Activated CD8-positive, alpha-beta T cell treated with anti-CD3 and anti-CD28 coated beads for 36 hours (primary cell): ENCODE measurements around the gene NDUFB5. TPM values are rescaled to one million over a fixed set of nuclear protein-coding genes. Genes with fewer than 3 reads are reported as not detected.

Experiments
- ATAC-seq: fragments of 200-7000 bp; cut with Tn5 transposase; one replicate; pipeline ENCODE4 v1.10.0; 2021; ENCODE audit warnings: mild to moderate bottlenecking, moderate library complexity
- CTCF ChIA-PET: fragments of 350-600 bp; sonication (Branson Sonifier 250); formaldehyde crosslinking; loops from one replicate; lab custom pipeline; 2021; ENCODE audit warnings: antibody characterized with exemption; lab: Charles Lee
- POLR2A ChIA-PET: fragments of 350-600 bp; sonication (Branson Sonifier 250); formaldehyde crosslinking; loops from one replicate; lab custom pipeline; 2021; ENCODE audit warnings: antibody characterized with exemption; lab: Charles Lee
- DNase-seq: peaks from one replicate; pipeline ENCODE4 v3.0.0-alpha.2; 2020
- H3K27ac Mint-ChIP-seq: one replicate; pipeline ENCODE4 v1.8.0; 2021; ENCODE audit warnings: mild to moderate bottlenecking, mixed read lengths
- H3K27me3 Mint-ChIP-seq: one replicate; pipeline ENCODE4 v1.8.0; 2021; ENCODE audit warnings: mixed read lengths
- H3K36me3 Mint-ChIP-seq: one replicate; pipeline ENCODE4 v1.8.0; 2021; ENCODE audit warnings: low read depth, mixed read lengths
- H3K4me1 Mint-ChIP-seq: one replicate; pipeline ENCODE4 v1.8.0; 2021; ENCODE audit warnings: low read depth, mixed read lengths
- H3K4me3 Mint-ChIP-seq: one replicate; pipeline ENCODE4 v1.8.0; 2021; ENCODE audit warnings: mild to moderate bottlenecking, moderate library complexity, mixed read lengths
- H3K9me3 Mint-ChIP-seq: one replicate; pipeline ENCODE4 v1.8.0; 2021; ENCODE audit warnings: mixed read lengths
- intact Hi-C: fragments of 100-400 bp; cut with micrococcal nuclease; formaldehyde crosslinking; loops from one replicate; pipeline ENCODE4 v1.10.0; 2022
- total RNA-seq, 2 experiments: library from RNA; stranded (reverse); gene quantifications; one replicate each; pipeline ENCODE4 v1.2.3, GENCODE V29; 2021
- TF ChIP-seq, protein P1 (sequence below): fragments of 200-600 bp; IDR thresholded peaks from one replicate; pipeline ENCODE4 v1.8.0; 2022; ENCODE audit warnings: antibody characterized with exemption, mild to moderate bottlenecking

The NDUFB5 gene
- 100 to 1,000 TPM; 110 to 113 TPM for total RNA-seq

DNA sequence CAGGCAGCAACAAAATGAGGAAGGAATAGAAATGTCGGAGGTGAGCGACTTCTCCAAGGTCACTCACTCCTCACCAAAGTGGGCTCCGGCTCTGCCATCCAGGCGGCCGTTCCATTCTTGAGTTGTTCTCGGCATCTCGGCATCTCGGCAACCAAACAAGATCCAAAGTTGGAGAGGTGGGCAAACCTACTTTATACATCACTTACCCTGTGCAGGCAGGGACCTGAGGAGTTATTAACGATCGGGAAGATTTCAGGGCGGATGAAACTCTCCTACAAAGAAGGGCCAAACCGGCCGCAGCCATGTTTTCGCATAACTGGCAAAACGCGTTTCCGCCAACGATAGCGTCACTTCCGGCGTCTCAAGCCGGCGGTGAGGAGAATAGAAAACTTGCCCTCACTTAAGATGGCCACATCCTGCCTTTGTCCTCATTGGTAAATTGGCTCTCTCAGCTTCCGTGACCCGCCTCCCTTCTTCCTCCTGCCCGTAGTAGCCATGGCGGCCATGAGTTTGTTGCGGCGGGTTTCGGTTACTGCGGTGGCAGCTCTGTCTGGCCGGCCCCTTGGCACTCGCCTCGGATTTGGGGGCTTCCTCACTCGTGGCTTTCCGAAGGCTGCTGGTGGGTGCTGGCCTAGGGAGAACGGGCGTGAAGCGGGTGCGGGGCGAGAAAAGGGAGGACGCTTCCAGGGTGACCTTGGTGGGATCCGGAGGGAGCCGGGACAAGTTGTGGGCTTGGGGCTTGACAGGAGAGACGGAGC, at the start of gene NDUFB5, which contains the start of gene MRPL47:
TSS of gene NDUFB5 (plus strand) at position 474 of the 758 bp plus-strand sequence. CDS start at position 496, 22 bp downstream.
TSS of gene MRPL47 (minus strand) at position 318 of the 758 bp plus-strand sequence. CDS start at position 304, 14 bp downstream.
- POLR2A ChIA-PET = interaction anchor here (0.7 to 1.4 kb wide), 11 partner anchors 17 to 1000 kb away, joined by 3 to 6 read pairs (median 3); partner anchors contain the start of genes USP13 and ZMAT3

DNA sequence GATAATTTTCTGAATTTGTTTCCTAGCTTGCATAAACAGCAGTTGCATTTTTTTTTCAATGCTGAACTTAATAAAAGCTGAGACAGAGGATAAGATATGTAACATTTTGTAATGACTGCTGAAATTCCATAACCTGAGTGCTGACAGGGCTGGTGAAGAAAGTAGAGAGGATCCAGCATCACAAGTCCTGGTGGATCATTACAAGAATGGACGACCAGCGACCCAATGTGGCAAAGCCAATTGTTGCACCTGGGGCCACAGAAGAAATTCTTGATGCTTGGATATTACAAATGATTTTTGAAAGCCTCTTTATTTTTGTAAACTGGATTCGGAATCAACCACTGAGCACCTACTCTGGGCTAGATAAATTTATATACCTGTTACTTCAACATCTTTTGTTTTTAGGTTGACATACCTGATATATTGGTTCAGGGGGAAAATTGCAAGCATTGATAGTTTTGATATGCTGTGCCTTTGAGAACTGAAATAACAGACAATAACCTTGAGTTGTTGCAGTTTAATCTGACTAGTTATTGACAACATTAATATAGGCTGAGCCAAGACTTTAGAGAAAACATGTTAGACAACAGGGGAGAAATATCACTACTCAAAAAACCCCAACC, 45.7 kb upstream of the NDUFB5 start:
- H3K36me3 Mint-ChIP-seq = no peaks in the 10 kb centered on the region
- no peak overlapping the region for H3K27ac Mint-ChIP-seq
- DNase-seq (peak; percentile 74), ATAC-seq (no peak)
- no peaks in the 10 kb centered on the region for H3K9me3 Mint-ChIP-seq
- ChIA-PET POLR2A (no interaction called here), CTCF (interaction anchor here (0.6 to 1.7 kb wide), 3 partner anchors 188 to 237 kb away, joined by 3 to 4 read pairs (median 4); no protein-coding TSS in a partner anchor)
- no peak overlapping the region for H3K4me3 Mint-ChIP-seq
- H3K27me3 Mint-ChIP-seq = peaks cover 3% of the 10 kb centered on the region
- intact Hi-C loops = no loop called here
- TF ChIP-seq, protein P1, sequence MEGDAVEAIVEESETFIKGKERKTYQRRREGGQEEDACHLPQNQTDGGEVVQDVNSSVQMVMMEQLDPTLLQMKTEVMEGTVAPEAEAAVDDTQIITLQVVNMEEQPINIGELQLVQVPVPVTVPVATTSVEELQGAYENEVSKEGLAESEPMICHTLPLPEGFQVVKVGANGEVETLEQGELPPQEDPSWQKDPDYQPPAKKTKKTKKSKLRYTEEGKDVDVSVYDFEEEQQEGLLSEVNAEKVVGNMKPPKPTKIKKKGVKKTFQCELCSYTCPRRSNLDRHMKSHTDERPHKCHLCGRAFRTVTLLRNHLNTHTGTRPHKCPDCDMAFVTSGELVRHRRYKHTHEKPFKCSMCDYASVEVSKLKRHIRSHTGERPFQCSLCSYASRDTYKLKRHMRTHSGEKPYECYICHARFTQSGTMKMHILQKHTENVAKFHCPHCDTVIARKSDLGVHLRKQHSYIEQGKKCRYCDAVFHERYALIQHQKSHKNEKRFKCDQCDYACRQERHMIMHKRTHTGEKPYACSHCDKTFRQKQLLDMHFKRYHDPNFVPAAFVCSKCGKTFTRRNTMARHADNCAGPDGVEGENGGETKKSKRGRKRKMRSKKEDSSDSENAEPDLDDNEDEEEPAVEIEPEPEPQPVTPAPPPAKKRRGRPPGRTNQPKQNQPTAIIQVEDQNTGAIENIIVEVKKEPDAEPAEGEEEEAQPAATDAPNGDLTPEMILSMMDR = peak; percentile 73
- H3K4me1 Mint-ChIP-seq = peaks cover 6% of the 10 kb centered on the region

More for the DNA sequence above, at the start of gene NDUFB5, which contains the start of gene MRPL47:
- ATAC-seq (peak; percentile 93), DNase-seq (peak; percentile 96)
- Mint-ChIP-seq H3K27ac (peak within 1 kb of the TSS; percentile 100), H3K9me3 (no peaks in the 10 kb centered on the region), H3K4me1 (peaks cover 31% of the 10 kb centered on the region), H3K27me3 (no peaks in the 10 kb centered on the region), H3K4me3 (peak within 1 kb of the TSS; percentile 97), H3K36me3 (peaks cover 30% of the 10 kb centered on the region)
- CTCF ChIA-PET = interaction anchor here (1.0 to 1.2 kb wide), 4 partner anchors 11 to 46 kb away, joined by 3 to 5 read pairs (median 4); partner anchors contain the start of gene ACTL6A
- TF ChIP-seq, protein P1 = no peak
- intact Hi-C loops = loop anchor here (5.0 kb wide), 2 partner anchors 42 to 48 kb away; partner anchors contain the start of genes ACTL6A and USP13

DNA sequence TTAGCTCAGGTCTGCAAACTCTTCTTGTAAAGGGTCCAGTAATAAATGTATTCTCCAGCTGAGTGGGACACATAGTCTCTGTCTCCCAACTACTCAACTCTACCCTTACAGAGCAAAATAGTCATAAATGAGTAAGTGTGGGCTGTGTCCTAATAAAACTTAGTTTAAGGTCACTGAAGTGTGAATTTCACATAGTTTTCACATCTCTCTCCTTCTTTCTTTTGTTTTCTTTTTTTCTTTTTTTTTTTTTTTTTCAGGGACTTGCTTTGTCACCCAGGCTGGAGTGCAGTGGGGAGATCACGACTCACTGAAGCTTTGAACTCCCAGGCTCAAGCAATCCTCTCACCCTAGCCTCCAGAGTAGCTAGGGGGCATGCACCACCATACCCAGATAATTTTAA, 43.8 kb upstream of the NDUFB5 start:
- H3K4me1 Mint-ChIP-seq = peaks cover 21% of the 10 kb centered on the region

DNA sequence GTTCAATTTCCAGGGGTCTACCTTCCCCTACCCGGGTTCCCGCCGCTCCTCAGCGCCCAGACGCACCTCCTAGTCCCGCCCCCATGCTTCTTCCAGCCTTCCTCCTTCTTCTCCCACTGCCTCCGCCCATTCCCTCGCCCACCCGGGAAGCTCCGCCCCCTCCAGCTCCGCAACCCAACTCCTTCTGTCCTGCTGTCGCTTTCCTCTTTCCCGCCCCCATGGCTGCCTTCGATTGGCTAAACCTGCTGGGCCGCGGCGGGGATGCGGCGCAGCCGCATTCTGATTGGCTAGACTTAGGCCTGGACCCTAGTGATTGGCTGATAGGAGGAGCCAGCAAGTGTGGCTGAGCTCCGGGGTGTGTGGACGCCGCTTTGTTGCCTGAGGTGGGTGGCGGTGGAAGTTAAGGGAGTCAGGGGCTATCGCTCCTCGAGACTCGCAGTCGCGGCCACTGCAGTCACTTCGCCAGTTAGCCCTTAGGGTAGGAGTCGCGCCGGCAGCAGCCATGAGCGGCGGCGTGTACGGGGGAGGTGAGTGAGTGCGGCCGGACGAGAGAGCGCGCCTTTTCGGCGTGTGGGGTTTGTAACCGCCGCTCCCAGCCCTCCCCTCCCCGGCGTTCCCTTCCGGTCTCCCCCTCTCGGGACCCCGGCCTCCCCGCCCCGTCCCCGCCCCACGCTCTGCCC, 41.9 kb upstream of the NDUFB5 start, which contains the start of gene ACTL6A:
TSS of gene ACTL6A (plus strand) at position 336 of the 680 bp plus-strand sequence. CDS start at position 503, 167 bp downstream.
- Mint-ChIP-seq H3K4me3 (peak within 1 kb of the TSS; percentile 86), H3K27ac (peak within 1 kb of the TSS; percentile 99), H3K36me3 (peaks cover 4% of the 10 kb centered on the region), H3K27me3 (peaks cover 3% of the 10 kb centered on the region), H3K9me3 (no peaks in the 10 kb centered on the region), H3K4me1 (peaks cover 28% of the 10 kb centered on the region)
- DNase-seq (peak; percentile 99), ATAC-seq (peak; percentile 91)
- CTCF ChIA-PET = interaction anchor here (1.4 to 2.3 kb wide), 5 partner anchors 42 to 547 kb away, joined by 3 to 6 read pairs (median 5); partner anchors contain the start of genes MRPL47 and NDUFB5
- POLR2A ChIA-PET = interaction anchor here (0.6 to 1.9 kb wide), 8 partner anchors 12 to 491 kb away, joined by 3 to 10 read pairs (median 5); partner anchors contain the start of genes MFN1, MRPL47, NDUFB5 and PIK3CA
- TF ChIP-seq, protein P1 = no peak
- intact Hi-C loops = loop anchor here (5.0 to 10.0 kb wide), 4 partner anchors 40 to 548 kb away; partner anchors contain the start of genes MFN1, MRPL47, NDUFB5 and ZNF639

More for the DNA sequence above, 43.8 kb upstream of the NDUFB5 start:
- no peak overlapping the region for H3K27ac Mint-ChIP-seq
- CTCF ChIA-PET = interaction anchor here (2.3 kb wide), 1 partner anchor 215 kb away, joined by 6 read pairs; no protein-coding TSS in a partner anchor
- no peak for ATAC-seq
- POLR2A ChIA-PET = interaction anchor here (0.6 to 0.9 kb wide), 2 partner anchors 15 to 27 kb away, joined by 3 read pairs; no protein-coding TSS in a partner anchor
- H3K27me3 Mint-ChIP-seq = peaks cover 3% of the 10 kb centered on the region
- no peak for DNase-seq
- intact Hi-C loops = loop anchor here (5.0 to 10.0 kb wide), 4 partner anchors 42 to 546 kb away; partner anchors contain the start of genes MFN1, MRPL47, NDUFB5 and ZNF639
- H3K36me3 Mint-ChIP-seq = peaks cover 2% of the 10 kb centered on the region
- TF ChIP-seq, protein P1 = no peak
- H3K9me3 Mint-ChIP-seq = no peaks in the 10 kb centered on the region
- no peak overlapping the region for H3K4me3 Mint-ChIP-seq
